A549 treated with dexamethasone at 1 μM for 4 hours (cell line): Measurements from ENCODE around the gene ACTN4. TPM values are rescaled to one million over a fixed set of nuclear protein-coding genes. Genes with fewer than 3 reads are reported as not detected.

Experiments used
- total RNA-seq: library from RNA; stranded (reverse); fragments of 200-300 nt; extraction: Qiagen RNA extraction; gene quantifications from 5 replicates; pipeline ENCODE4 v1.2.3, GENCODE V29; 2022

ACTN4 gene
- 774 to 1,271 TPM (median 1,229 TPM) in 5 replicates for total RNA-seq

GRCh38 chr19:38647368-38647965 is at the start of gene ACTN4:
Gene ACTN4, plus strand, starts transcription at chr19:38647649. Its CDS starts 97 bp downstream, at chr19:38647746.

DNA sequence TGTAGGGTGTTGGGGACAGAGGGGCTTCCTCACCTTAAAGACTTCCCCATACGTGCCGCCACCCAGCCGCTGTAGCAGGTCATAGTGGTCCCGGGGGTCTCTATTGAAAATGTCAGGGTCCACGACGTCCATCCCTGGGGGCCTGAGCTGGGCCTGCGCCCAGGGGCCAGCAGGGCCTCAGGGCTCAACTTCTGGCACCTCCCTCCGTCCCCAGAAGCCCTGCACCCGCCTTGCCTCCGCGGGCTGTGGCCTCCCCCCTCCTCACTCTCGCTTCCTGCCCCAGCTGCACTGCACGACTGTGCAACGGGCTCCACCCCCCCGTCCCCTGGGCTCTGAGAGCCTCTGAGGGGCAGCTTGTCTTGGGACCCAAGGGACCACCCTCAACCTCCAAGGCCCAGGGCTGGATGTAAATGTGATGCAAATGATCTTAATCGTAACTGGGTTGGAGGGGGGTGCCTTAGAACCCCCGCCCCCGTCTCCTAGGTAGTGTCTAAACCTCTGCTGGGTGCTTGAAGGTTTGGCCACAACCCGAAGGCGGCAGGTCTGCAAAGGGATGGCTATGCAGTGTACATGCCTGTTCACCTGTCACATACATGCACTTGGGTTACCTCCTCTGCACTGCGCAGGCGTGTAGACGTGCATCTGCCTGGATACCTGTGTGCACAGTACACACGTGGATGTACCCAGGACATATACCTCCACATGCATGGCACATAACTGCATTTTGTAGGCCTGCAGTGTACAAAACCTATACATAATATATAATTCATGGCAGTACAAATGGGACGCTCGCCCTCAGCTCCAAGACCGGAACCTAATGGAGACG is 29.5 kb upstream of the ACTN4 start, which contains the start of gene MAP4K1:
Gene MAP4K1 (minus strand): TSS at position 190 of the 826 bp plus-strand sequence. CDS start 58 bp downstream, at position 132.

DNA sequence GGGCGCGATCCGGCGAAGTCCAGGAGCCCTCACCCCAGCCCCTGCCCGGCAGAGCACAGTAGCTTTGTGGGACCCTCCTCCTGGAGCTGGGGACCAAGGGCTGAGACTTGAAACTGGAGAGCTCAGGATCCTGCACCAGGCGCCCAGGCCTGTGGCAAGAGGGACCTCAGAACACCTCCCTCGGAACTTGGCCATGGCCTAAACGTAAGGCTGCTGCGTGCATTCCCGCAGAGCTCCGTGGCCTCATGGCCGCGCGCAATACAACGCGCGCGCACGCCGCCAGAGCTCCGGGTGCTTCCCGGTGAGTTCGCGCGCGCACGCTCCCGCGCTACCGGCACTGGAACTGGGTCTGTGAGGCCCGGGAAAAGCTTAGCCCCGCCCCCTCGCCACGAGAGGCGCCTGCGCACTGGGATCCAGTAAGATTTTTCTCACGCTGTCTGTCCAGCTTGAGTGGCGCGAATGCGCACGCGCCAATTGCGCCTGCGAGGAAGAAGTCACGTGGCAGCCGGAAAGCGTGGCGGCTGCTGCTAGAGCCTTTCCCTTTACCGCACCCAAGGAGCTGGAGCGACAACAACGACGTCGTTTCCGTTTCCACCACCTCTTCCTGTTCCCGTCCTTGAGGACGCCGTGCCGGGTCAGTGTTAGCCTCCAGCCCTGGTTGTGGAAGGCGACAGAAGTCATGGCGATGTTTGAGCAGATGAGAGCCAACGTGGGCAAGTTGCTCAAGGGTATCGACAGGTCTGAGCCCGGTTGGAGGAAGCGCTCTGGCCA is 28.7 kb upstream of the ACTN4 start, which contains the start of gene EIF3K:
Gene EIF3K (plus strand): TSS at position 599 of the 771 bp plus-strand sequence. CDS start 81 bp downstream, at position 680.

GRCh38 chr19:38744298-38744681 is 96.8 kb downstream of the ACTN4 start, which contains the start of gene CAPN12:
Gene CAPN12, minus strand, starts transcription at chr19:38744474. Its CDS starts 309 bp downstream, at chr19:38744165.

GRCh38 chr19:38773469-38774177 is 126.2 kb downstream of the ACTN4 start, which contains the start of gene LGALS7:
Gene LGALS7, minus strand, starts transcription at chr19:38773517. Its CDS starts 25 bp downstream, at chr19:38773492.

Other genes with a start within 250 kb of the ACTN4 start
- 15.6 to 24.4 TPM (median 21.2 TPM) in 5 replicates for gene FAM98C, start 244.6 kb upstream of the ACTN4 start, total RNA-seq
- 0.11 to 0.26 TPM (median 0.19 TPM) in 5 replicates for gene RASGRP4, start 221.4 kb upstream of the ACTN4 start, total RNA-seq
- 5.2 to 7.6 TPM (median 6.3 TPM) in 5 replicates for gene RYR1, start 214.0 kb upstream of the ACTN4 start, total RNA-seq
- 0.61 to 1.3 TPM (median 0.87 TPM) in 5 replicates for gene MAP4K1, start 29.7 kb upstream of the ACTN4 start, total RNA-seq
- 703 to 886 TPM (median 726 TPM) in 5 replicates for gene EIF3K, start 28.5 kb upstream of the ACTN4 start, total RNA-seq
- 5.3 to 6.5 TPM (median 6.0 TPM) in 5 replicates for gene CAPN12, start 96.8 kb downstream of the ACTN4 start, total RNA-seq
- gene LGALS7, start 125.9 kb downstream of the ACTN4 start, total RNA-seq, result 0.25 to 0.40 TPM in 2 of 5 replicates, not detected in the others
- gene LGALS7B, start 141.6 kb downstream of the ACTN4 start, total RNA-seq, result 0.27 to 0.62 TPM in 2 of 5 replicates, not detected in the others
- 0.21 to 0.53 TPM (median 0.42 TPM) in 5 replicates for gene LGALS4, start 165.3 kb downstream of the ACTN4 start, total RNA-seq
- 307 to 375 TPM (median 319 TPM) in 5 replicates for gene ECH1, start 184.1 kb downstream of the ACTN4 start, total RNA-seq
- gene HNRNPL, start 202.3 kb downstream of the ACTN4 start, total RNA-seq, result 319 to 365 TPM (median 326 TPM) in 5 replicates
- 2.1 to 3.9 TPM (median 2.6 TPM) in 5 replicates for gene RINL, start 230.6 kb downstream of the ACTN4 start, total RNA-seq